NCI-H2227 treated with DMSO at 0.1 percent for 48 hours (cell line): ENCODE measurements around the gene ZSWIM3.

Source experiments
- DNase-seq: peaks from one replicate; lab custom pipeline; 2025; lab: John Stamatoyannopoulos, UW

ZSWIM3 gene

DNA sequence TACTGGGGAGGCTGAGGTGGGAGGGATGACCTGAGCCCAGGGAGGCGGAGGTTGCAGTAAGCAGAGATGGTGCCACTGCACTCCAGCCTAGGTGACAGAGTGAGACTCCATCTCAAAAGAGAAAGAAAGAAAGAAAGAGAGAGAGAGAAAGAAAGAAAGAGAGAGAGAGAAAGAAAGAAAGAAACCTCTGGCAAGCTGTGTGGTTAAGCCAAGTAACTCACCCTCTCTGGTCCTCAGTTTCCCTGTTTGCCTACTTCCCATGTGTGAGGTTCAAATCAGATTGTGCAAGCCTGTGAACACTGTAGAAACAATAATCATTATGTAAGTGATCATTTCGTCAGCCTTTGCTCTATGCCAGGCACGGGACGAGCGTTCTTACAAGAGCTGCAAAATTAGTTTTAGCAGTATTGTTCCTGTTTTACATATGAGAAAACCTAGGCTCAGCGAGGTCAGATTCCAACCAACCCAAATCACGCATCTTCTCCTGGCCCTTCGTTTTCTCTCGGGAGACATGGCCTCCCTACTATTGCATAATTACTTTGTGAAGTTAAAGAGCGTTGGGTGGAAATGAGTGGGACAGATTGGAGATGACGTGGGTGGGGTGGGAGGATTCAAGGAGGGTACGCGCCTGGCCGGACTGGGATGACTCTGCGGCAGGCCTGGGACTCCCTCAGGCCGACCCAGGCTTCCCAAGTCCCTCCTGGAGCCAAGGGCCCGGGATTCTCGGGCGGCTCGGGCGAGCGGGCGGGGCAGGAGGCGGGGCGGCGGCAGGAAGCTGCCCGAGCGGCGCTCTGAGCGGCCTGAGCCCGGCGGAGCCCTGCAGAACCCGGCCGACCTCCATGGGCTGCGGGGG is 24.2 kb upstream of the ZSWIM3 start, which contains the start of gene SNX21:
SNX21 (plus strand) TSS at position 770 of the 853 bp plus-strand sequence. CDS start 121 bp downstream, outside the sequence.
- peak; percentile 56 for DNase-seq

DNA sequence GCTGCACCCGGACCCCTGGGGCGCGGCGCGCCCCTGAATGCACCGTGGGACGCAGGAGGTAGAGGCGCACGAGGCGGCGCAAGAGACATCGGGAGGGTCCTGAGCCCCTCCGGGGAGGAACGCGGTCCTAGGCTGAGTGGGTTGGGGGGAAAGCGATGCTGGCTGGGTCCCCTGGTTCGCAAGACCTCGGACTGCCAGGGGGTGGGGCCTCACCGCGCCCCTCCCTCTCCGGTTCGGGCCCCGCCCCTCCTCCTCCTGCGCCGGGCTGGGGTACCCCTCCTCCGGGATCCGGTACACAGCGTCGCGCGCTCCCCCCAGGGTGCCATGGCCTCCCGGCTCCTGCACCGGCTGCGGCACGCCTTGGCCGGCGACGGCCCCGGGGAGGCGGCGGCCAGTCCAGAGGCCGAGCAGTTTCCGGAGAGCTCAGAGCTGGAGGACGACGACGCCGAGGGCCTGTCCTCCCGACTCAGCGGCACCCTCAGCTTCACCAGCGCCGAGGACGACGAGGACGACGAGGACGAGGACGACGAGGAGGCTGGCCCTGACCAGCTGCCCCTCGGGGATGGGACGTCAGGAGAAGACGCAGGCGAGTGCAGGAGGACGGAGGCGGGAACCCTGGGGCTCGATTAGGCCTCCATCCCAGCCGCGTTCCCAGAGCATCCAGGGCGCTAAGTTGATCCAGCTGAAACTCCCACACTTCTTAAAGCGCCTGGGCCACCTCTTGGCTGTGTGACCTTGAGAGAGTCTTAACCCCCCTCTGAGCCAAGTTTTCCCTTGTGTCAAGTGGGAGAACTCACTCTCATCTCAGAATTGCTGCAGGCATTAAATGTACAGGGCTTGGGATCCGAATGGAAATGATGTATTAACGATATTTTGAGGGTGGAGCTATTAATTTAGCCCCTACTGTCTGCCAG is 23.3 kb upstream of the ZSWIM3 start:
- DNase-seq, result peak; percentile 57

DNA sequence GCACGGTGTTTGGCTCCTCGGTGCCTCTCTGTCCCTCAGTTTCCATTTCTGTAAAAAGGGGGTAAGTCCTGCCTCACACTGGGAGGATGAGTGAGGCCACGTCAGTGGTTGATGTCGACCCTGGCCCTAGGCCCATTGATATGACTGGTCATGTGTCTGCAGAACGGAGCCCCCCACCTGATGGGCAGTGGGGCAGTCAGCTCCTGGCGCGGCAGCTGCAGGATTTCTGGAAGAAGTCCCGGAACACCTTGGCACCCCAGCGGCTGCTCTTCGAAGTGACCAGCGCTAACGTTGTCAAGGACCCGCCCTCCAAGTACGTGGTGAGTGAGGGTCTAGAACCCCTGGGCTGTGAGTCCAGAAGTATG is 22.6 kb upstream of the ZSWIM3 start:
- no peak for DNase-seq

DNA sequence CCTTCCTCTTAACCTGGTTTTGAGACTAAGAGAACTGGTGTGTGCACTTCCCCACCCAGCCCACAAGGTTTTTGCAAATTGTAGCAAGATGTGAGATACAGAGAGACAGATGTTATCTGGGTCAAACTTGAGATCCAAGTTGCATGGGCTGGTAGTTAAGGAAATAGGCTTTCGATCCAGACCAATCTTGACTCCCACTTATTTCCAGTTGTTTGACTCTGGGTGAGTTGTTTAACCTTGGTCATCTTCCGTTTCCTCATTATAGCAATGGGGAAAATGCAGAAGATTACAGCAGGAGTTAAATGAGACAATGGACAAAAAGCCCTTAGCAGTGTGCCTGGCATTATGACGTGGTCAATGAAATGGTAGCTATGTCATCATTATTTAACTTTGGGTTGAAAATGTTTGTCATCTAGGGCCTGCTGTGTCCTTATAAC is 22.1 kb upstream of the ZSWIM3 start:
- no peak for DNase-seq

DNA sequence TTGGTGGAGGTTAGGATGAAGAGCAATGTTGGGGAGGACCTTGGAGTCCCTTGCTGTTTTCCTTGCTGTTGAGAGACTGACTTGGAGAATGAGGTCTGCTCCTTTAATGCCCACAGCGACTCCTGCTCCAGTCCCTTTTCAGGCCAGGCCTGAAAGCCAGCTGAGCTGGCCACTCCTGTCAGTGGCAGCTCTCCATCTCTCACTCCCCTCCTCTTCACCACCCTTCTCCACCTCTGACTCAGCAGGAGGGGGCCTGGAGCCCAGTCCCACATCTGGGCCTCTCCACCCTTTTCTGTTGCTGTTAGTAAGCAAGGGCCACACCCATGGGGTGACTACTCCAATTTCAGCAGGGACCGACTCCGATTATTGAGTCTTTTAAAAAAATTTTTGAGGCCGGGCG is 21.6 kb upstream of the ZSWIM3 start:
- no peak for DNase-seq

DNA sequence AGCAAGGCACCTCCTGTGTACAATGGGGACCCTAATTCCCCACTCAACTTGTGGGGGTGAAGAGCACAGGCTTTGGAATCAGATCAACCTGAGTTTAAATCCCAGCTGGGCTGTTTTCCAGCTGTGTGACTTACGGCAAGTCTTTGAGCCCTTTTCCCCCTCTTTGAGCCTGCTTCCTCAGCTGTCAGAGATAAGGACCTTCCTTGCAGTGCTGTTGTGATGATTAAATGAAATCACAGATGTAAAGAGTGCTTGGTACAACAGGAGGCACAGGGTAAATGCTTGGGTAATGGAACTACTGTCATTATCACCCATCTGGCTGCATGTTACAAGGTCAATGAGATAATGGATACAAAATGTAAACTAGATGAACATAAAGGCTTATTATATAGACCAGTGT is 20.6 kb upstream of the ZSWIM3 start:
- DNase-seq, result peak; percentile 39

DNA sequence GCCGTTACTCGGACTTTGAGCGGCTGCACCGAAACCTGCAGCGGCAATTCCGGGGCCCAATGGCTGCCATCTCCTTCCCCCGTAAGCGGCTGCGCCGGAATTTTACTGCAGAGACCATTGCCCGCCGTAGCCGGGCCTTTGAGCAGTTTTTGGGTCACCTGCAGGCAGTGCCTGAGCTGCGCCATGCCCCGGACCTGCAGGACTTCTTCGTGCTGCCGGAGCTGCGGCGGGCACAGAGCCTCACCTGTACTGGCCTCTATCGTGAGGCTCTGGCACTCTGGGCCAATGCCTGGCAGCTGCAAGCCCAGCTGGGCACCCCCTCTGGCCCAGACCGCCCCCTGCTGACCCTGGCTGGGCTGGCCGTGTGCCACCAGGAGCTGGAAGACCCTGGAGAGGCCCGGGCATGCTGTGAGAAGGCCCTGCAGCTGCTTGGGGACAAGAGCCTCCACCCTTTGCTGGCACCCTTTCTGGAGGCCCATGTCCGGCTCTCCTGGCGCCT is 16.7 kb upstream of the ZSWIM3 start:
- DNase-seq, result no peak

DNA sequence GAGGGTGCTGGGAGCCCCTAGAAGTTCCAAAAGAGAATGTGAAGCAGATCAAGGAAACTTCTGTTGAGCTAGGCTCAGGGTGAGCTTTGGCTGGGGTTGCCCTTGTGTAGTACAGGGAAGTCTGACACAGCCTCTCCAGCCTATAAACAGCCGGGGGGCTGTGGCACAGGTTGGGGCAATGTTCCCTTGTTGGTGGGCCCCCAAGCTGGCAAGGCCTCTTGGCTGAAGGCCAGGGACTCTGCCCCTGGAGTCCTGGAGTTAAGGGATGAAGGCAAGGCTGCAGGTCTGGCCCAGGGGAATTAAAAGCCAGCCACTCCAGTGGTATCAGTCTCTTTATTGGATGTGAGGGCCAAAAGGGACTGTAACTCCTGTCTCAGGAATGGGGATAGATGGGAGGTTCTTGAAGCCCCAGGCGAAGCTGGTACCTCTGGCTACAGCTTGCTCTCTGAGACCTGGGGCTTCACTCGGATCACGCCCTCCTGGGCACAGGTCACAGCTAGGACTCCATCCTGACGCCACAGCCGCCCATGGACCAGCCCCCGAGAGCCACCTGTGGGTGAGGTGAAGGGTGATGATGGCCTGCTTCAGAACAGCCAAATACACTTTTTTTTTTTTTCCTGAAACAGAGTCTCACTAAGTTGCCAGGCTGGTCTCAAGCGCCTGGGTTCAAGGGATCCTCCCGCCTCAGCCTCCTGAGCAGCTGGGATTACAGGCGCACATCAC is 15.8 kb upstream of the ZSWIM3 start:
- DNase-seq, result no peak

DNA sequence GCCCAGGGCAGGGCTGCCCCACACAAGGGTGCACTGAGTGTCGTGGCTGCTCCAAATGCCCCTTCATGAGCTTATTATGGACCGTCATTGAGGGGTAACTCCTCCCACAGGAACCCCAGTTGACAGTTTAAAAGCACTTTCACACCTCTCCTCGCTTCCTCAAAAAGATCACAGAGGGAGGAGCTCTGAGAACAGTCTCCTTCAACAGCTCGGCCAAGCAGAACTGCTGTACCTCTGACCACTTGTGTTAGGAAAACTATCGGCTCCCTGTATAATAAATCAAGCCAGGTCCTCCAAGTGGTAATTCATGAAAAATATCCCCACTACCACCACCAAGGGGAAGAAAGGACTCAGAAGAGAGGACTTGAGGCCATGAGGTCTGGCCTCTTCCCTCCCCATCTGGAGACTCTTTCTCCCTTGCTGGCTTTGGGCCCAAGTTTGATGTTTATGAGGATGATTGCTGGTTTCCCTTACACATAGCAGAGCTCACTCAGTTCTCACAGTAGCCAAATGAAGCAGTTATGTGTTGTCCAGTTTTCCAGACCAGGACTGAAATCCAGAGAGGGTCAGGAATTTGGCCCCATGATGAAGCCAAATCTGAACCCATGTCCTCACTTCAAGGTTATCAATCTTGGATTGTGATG is 15.1 kb upstream of the ZSWIM3 start:
- no peak for DNase-seq

DNA sequence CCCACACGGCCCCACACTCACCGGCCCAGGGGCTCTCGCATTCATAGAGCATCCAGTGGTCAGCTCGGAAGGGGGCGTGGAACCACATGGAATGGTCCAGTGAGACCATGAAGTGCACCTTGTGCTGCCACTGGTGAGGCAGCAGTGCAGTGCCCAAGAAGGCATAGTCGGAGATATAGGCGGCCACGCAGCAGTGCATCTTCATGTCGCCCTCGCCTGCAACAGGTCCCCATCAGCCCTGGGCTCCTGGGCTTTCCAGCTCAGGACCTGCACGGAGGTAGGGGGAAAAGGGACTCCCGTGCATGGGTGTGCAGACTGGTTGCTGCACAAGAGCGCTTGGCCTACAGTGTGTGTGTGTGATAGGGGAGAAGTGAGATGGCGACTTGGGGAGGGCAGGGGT is 13.9 kb upstream of the ZSWIM3 start:
- no peak for DNase-seq

DNA sequence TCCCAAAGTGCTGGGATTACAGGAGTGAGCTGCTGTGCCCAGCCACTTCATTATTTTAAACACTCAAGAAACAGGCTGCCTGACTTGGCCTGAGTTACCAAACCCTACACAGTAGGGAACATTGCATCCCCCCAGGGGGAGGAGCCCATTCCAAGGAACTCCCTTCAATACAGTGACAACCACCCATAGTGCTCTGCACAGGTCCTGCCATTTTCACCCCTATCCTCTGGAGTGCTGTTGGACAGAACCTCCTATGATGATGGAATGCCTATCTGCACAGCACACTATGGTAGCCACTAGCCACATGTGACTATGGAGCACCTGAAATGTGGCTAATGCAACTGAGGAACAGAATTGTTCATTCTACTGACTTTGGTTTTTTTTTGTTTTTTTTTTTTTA is 12.0 kb upstream of the ZSWIM3 start:
- DNase-seq, result no peak

DNA sequence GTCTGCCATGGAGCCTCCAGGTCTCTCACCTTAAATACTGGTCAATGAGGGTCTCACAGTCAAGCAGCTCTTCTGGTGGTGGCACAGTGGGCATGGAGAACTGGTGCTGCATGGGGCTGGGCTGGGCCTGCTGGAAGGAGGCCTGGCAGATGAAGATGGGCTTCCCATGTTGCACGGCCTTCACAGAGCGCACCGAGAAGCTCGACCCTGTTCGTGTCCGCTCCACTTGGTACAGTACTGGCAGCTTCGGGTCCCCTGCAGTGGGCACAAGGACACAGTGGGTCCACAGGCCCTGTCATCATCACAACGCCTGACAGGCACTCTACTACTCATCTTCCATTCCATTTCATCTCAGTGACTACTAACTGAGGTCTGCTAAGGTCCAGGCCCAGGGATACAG is 9.0 kb upstream of the ZSWIM3 start:
- DNase-seq, result no peak

DNA sequence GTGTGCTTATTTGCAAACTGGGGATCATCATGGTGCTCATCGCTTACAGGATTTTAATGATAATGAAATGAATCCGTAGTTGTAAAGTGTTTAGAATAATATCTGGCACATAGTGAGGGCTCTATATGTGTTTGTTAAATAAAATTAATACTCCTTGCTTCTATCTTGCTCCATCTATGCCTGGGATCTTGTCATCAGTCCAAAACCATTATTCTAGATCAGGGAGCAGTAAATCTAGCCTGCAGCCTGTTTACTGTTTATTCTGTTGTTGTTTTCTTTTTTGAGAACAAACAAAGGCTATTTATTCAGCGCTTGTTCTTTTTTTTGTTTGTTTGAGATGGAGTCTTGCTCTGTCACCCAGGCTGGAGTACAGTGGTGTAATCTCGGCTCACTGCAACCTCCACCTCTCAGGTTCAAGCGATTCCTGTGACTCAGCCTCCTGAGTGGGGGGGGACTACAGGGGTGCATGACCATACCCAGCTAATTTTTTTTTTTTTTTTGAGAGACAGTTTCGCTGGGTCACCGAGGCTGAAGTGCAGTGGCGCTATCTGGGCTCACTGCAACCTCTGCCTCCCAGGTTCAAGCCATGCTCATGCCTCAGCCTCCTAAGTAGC is 8.3 kb upstream of the ZSWIM3 start:
- DNase-seq, result no peak

DNA sequence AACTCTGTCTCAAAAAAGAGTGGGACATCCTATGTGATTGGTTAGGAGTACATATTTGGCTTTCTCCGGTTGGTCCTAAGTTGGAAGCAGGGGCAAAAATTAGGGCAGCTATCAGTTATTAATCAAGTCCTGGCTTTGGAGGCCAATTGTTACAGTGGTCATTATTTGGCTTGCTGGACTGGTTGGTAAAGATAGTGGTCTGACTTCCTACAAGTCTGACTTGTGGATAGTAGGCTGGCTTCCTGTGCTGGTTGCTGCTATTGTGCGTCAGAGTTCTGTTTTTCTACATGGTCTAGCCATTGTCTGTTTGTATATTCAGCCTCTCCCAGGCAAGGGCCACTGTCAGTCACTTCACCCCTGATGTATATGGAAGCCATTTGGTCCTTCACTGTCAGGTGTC is 7.2 kb upstream of the ZSWIM3 start:
- no peak for DNase-seq

DNA sequence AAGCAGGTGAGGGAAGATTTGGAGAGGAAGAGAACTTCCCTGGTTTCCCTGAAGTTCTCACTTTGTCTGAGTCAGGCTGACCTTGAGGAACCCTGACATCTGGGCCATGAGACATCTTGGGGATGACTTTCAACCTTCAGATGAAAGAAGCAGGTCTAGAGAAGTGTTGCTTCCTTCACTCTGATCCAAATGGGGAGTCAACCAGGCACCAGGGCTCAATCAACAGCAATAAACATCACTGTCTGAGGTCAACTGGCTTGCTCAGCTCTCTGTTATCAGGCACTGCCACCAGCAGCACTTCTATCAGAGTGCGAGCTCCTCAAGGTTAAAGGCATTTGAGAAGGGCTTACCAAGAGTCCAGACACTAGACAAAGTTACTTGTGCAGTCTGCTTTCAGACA is 6.5 kb upstream of the ZSWIM3 start:
- DNase-seq, result no peak

DNA sequence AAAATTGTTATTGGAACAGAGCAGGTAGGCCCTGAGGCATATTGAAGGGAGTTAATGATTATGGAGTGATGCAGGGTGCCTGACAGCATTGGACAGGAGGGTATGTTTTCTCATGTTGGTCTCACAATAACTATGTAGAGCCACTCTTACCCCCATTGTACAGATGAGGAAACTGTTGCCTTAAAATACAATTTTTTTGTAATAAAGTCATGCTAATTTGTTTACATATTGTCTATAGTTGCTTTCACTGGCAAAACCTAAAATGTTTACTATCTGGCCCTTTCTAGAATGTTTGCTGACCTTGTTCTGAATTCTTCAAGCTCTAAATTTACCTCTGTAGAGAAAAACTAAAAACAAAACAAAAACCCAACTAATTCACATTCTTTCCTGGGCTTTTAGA is 5.9 kb upstream of the ZSWIM3 start:
- no peak for DNase-seq

DNA sequence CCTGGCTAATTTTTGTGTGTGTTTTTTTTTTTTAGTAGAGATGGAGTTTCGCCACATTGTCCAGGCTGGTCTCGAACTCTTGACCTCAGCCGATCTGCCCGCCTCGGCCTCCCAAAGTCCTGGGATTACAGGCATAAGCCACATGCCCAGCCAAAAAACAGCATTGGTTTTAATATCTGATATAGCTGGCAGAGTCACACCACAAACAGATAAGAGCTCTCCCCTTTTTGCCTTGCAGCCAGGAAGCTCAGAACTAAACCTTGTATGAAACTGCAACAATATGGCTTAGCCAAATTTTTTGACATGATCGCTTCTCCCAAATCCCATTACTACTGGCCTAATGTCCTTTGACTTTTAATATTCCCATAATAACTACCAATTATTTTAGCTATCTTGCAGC is 5.1 kb upstream of the ZSWIM3 start:
- DNase-seq, result no peak

DNA sequence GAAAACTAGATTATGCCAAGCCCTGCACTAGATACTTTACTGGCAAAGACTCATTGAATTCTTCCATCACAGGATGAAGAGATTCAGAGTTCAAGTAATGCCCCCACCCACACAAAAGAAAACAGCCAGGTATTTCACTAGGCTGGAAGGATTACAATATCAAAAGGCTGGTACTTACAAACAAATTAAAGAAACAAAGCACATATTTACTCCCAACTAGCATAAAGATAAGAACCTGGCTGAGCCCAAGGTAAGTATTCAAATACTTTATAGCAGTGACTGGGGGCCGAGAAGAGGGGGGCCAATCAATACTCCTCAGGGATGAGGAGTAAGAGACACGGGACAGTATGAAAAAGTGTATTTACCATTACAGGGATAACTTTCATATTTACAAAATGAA is 3.9 kb upstream of the ZSWIM3 start:
- no peak for DNase-seq

DNA sequence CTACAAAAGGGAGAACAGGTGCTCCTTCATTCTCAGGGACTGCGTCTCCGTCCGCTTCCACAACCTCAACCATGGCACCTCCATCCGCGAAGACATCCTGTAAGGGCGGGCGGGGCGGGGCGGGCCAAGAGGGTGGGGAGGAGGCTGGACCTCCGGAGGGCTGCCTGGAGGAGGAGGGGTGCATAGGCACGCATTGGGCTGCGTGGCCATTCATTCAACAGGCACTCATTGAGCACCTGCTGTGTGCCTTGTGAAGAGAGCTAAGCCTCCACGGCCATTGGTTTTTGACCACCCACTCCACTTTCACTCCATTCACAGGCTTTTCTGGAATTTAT is 435 bp downstream of the ZSWIM3 start:
- no peak for DNase-seq

DNA sequence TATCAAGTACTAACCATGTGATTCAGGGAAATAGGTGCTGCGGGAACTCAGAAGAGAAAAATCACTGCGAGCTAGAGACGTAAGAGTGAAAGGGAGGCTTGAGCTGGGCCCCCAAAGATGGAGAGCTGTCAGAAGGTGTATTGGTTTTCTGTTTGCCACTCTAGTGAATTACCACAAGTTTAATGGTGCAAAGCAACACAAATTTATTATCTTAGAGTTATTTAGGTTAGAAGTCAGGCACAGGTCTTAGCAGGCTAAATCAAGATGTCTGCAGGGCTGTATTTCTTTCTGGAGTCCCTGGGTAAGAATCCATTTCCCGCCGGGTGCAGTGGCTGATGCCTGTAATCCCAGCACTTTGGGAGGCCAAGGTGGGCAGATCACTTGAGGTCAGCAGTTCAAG is 2.5 kb downstream of the ZSWIM3 start:
- DNase-seq, result no peak

DNA sequence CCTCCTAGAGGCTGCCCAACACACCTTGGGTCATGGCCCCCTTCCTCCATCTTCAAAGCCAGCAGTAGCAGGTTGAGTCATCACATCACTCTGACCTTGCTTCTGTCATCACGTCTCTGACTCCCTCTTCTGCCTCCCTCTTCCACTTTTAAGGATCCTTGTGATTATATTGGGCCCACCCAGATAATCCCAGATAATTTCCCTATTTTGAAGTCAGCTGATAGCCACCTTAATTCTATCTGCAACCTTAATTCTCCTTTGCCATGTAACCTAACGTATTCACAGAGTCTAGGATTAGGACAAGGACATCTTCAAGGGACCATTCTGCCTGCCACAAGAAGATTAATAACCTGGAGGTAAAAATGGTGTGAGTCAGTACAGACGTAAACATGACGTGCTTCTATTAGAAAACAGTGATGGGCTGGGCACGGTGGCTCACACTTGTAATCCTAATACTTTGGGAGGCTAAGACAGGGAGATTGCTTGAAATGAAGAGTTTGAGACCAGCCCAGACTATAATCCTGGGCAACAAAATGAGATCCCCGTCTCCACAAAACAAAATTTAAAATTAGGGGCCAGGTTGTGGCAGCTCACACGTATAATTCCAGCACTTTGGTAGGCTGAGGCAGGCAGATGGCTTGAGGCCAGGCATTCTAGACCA is 3.3 kb downstream of the ZSWIM3 start:
- no peak for DNase-seq
